ENCODE results near the gene GGT5. TPM values are rescaled to one million over a fixed set of nuclear protein-coding genes. Genes with fewer than 3 reads are reported as not detected.
"Not testable (repeated sequence)": the region's sequence is repeated elsewhere in the genome, so short reads cannot be mapped to it uniquely, and the experiment has no call there.

Gene GGT5
- total RNA-seq, 2 experiments from 2014 or later = not detected

GRCh38 chr22:24270556-24271385, 25.9 kb upstream of the GGT5 start, which contains the start of gene SPECC1L:
Gene SPECC1L, plus strand, starts transcription at chr22:24270831. Its CDS starts 31,401 bp downstream, at chr22:24302232.
- no peaks in the 10 kb centered on the region for H3K9me3 ChIP-seq (ENCODE audit: control insufficient read depth in 1 of 2, insufficient read depth in 1 of 2, low read length in 2 of 2)
- no peak for TF ChIP-seq CTCF (IDR thresholded peaks at IDR 0.05)
- intact Hi-C loops (cut with DNase I, micrococcal nuclease) = loop anchor here in 1 of 2 experiments (1.0 kb wide), 1 partner anchor 285 kb away; the partner anchor contains the start of genes GUCD1 and SNRPD3

GRCh38 chr22:24266495-24266894, 21.6 kb upstream of the GGT5 start:
- H3K4me3 ChIP-seq (ENCODE audit: low read length); H3K27me3 Mint-ChIP-seq; CTCF ChIA-PET; H3K4me3 Mint-ChIP-seq; H3K4me1 ChIP-seq (ENCODE audit: insufficient read depth, low read length); DNase-seq; H3K27ac Mint-ChIP-seq; H3K9me3 Mint-ChIP-seq; POLR2A ChIA-PET; ATAC-seq (ENCODE audit: poor library complexity); H3K9me3 ChIP-seq (ENCODE audit: control insufficient read depth in 1 of 2, insufficient read depth in 1 of 2, low read length in 2 of 2); H3K36me3 ChIP-seq (ENCODE audit: insufficient read depth, low read length); H3K4me1 Mint-ChIP-seq (ENCODE audit: low read depth); H3K27me3 ChIP-seq (ENCODE audit: control insufficient read depth in 1 of 2, insufficient read depth in 2 of 2, low read length in 2 of 2); H3K27ac ChIP-seq (ENCODE audit: low read depth in 1 of 2, low read length in 2 of 2); H3K36me3 Mint-ChIP-seq (ENCODE audit: low read depth): not testable (repeated sequence)
- intact Hi-C loops (cut with DNase I, micrococcal nuclease) = loop anchor here in 1 of 2 experiments (5.0 kb wide), 1 partner anchor 354 kb away; no protein-coding TSS in a partner anchor

More at GRCh38 chr22:24270556-24271385, 25.9 kb upstream of the GGT5 start, which contains the start of gene SPECC1L:
- Mint-ChIP-seq H3K9me3 (no peaks in the 10 kb centered on the region), H3K27me3 (no peaks in the 10 kb centered on the region), H3K36me3 (ENCODE audit: low read depth) (no peaks in the 10 kb centered on the region), H3K27ac (peak within 1 kb of the TSS; percentile 67), H3K4me3 (peak within 1 kb of the TSS; percentile 96), H3K4me1 (ENCODE audit: low read depth) (peaks cover 40% of the 10 kb centered on the region)
- ATAC-seq (ENCODE audit: poor library complexity) (peak; percentile 91), DNase-seq (peak; percentile 81 to 97 (median 90))
- no peaks in the 10 kb centered on the region for H3K36me3 ChIP-seq (ENCODE audit: insufficient read depth, low read length)
- ChIA-PET POLR2A (interaction anchor here (1.4 kb wide), 1 partner anchor 14 kb away, joined by 6 read pairs; no protein-coding TSS in a partner anchor), CTCF (interaction anchor here (1.5 kb wide), 2 partner anchors 30 to 152 kb away, joined by 3 to 5 read pairs; no protein-coding TSS in a partner anchor)
- peaks cover 21% of the 10 kb centered on the region for H3K4me1 ChIP-seq (ENCODE audit: insufficient read depth, low read length)
- peak within 1 kb of the TSS; percentile 93 for H3K4me3 ChIP-seq (ENCODE audit: low read length)
- H3K27ac ChIP-seq (ENCODE audit: low read depth in 1 of 2, low read length in 2 of 2) = peak within 1 kb of the TSS; percentile 62 to 79
- no peaks in the 10 kb centered on the region for H3K27me3 ChIP-seq (ENCODE audit: control insufficient read depth in 1 of 2, insufficient read depth in 2 of 2, low read length in 2 of 2)

- intact Hi-C loops (cut with DNase I, micrococcal nuclease) = loop anchor here in 1 of 2 experiments (5.0 kb wide), 1 partner anchor 353 kb away; no protein-coding TSS in a partner anchor
- no peaks in the 10 kb centered on the region for H3K36me3 Mint-ChIP-seq (ENCODE audit: low read depth)
- CTCF ChIA-PET = no interaction called here
- Histone ChIP-seq H3K4me3 (ENCODE audit: low read length) (no peak overlapping the region), H3K27ac (ENCODE audit: low read depth in 1 of 2, low read length in 2 of 2) (no peak overlapping the region), H3K9me3 (ENCODE audit: control insufficient read depth in 1 of 2, insufficient read depth in 1 of 2, low read length in 2 of 2) (no peaks in the 10 kb centered on the region), H3K27me3 (ENCODE audit: control insufficient read depth in 1 of 2, insufficient read depth in 2 of 2, low read length in 2 of 2) (no peaks in the 10 kb centered on the region), H3K36me3 (ENCODE audit: insufficient read depth, low read length) (no peaks in the 10 kb centered on the region), H3K4me1 (ENCODE audit: insufficient read depth, low read length) (peaks cover 3% of the 10 kb centered on the region)
- POLR2A ChIA-PET = no interaction called here
- TF ChIP-seq CTCF (IDR thresholded peaks at IDR 0.05) = no peak
- H3K27me3 Mint-ChIP-seq = no peaks in the 10 kb centered on the region
- H3K9me3 Mint-ChIP-seq = no peaks in the 10 kb centered on the region
- H3K27ac Mint-ChIP-seq = no peak overlapping the region
- H3K4me3 Mint-ChIP-seq = no peak overlapping the region
- peaks cover 5% of the 10 kb centered on the region for H3K4me1 Mint-ChIP-seq (ENCODE audit: low read depth)
- DNase-seq (no peak), ATAC-seq (ENCODE audit: poor library complexity) (no peak)
Observed at GRCh38 chr22:24265734-24266133, 20.9 kb upstream of the GGT5 start.

- H3K27me3 Mint-ChIP-seq; POLR2A ChIA-PET; ATAC-seq (ENCODE audit: poor library complexity); H3K4me1 Mint-ChIP-seq (ENCODE audit: low read depth); H3K27me3 ChIP-seq (ENCODE audit: control insufficient read depth in 1 of 2, insufficient read depth in 2 of 2, low read length in 2 of 2); H3K4me3 Mint-ChIP-seq; H3K27ac ChIP-seq (ENCODE audit: low read depth in 1 of 2, low read length in 2 of 2); H3K36me3 ChIP-seq (ENCODE audit: insufficient read depth, low read length); H3K36me3 Mint-ChIP-seq (ENCODE audit: low read depth); DNase-seq; H3K9me3 Mint-ChIP-seq; H3K27ac Mint-ChIP-seq; H3K4me1 ChIP-seq (ENCODE audit: insufficient read depth, low read length); intact Hi-C loops (cut with DNase I, micrococcal nuclease); H3K9me3 ChIP-seq (ENCODE audit: control insufficient read depth in 1 of 2, insufficient read depth in 1 of 2, low read length in 2 of 2); CTCF ChIA-PET; H3K4me3 ChIP-seq (ENCODE audit: low read length): not testable (repeated sequence)
Observed at GRCh38 chr22:24264329-24264896, 19.5 kb upstream of the GGT5 start.

GRCh38 chr22:24263479-24263878, 18.6 kb upstream of the GGT5 start:
- H3K27ac Mint-ChIP-seq; CTCF ChIA-PET; ATAC-seq (ENCODE audit: poor library complexity); POLR2A ChIA-PET; H3K9me3 Mint-ChIP-seq; H3K4me1 Mint-ChIP-seq (ENCODE audit: low read depth); H3K4me1 ChIP-seq (ENCODE audit: insufficient read depth, low read length); H3K4me3 ChIP-seq (ENCODE audit: low read length); H3K36me3 Mint-ChIP-seq (ENCODE audit: low read depth); H3K27me3 Mint-ChIP-seq; H3K9me3 ChIP-seq (ENCODE audit: control insufficient read depth in 1 of 2, insufficient read depth in 1 of 2, low read length in 2 of 2); H3K27ac ChIP-seq (ENCODE audit: low read depth in 1 of 2, low read length in 2 of 2); H3K36me3 ChIP-seq (ENCODE audit: insufficient read depth, low read length); H3K27me3 ChIP-seq (ENCODE audit: control insufficient read depth in 1 of 2, insufficient read depth in 2 of 2, low read length in 2 of 2); DNase-seq; intact Hi-C loops (cut with DNase I, micrococcal nuclease); H3K4me3 Mint-ChIP-seq: not testable (repeated sequence)

Data from CD4-positive, alpha-beta T cell (primary cell).